Naive thymus-derived CD4-positive, alpha-beta T cell (primary cell): ENCODE results near the gene MORN5. TPM values are rescaled to one million over a fixed set of nuclear protein-coding genes. Genes with fewer than 3 reads are reported as not detected.

Experiments used
- ATAC-seq: fragments of 150-1000 bp; cut with Tn5 transposase; 2 replicates; pipeline ENCODE4 v1.10.0; 2021; ENCODE audit warnings: mild to moderate bottlenecking, moderate library complexity
- CTCF ChIA-PET: fragments of 350-600 bp; sonication (Branson Sonifier 250); formaldehyde crosslinking; loops from one replicate; lab custom pipeline; 2021; ENCODE audit warnings: antibody characterized with exemption; lab: Charles Lee
- POLR2A ChIA-PET: fragments of 350-600 bp; sonication (Branson Sonifier 250); formaldehyde crosslinking; loops from one replicate; lab custom pipeline; 2021; ENCODE audit warnings: antibody characterized with exemption, inconsistent platforms; lab: Charles Lee
- DNase-seq, 9 donors: peaks; one replicate each; pipeline versions ENCODE4 v3.0.0 to v3.0.0-alpha.2; 2020 to 2022; ENCODE audit warnings: mixed read lengths in 1 of 9
- H3K27ac ChIP-seq: one replicate; pipeline ENCODE4 v1.7.0; 2013; ENCODE audit warnings: mild to moderate bottlenecking, low read depth, low read length, moderate library complexity
- H3K27me3 ChIP-seq, 2 donors: one replicate each; pipeline ENCODE4 v1.7.0; 2013; ENCODE audit warnings: low read length in 2 of 2, mild to moderate bottlenecking in 2 of 2, moderate library complexity in 2 of 2; ENCODE audit not compliant: control insufficient read depth in 2 of 2, insufficient read depth in 2 of 2
- H3K36me3 ChIP-seq, 3 experiments: 1 replicate in 2 of 3; 2 replicates in 1 of 3; pipeline ENCODE4 v1.7.0; 2013; ENCODE audit warnings: low read length in 3 of 3, mild to moderate bottlenecking in 3 of 3, moderate library complexity in 1 of 3; ENCODE audit not compliant: insufficient read depth in 3 of 3, control insufficient read depth in 2 of 3
- H3K4me1 ChIP-seq, 2 donors: one replicate each; pipeline ENCODE4 v1.7.0; 2013; ENCODE audit warnings: low read length in 2 of 2, mild to moderate bottlenecking in 2 of 2, moderate library complexity in 1 of 2; ENCODE audit not compliant: control insufficient read depth in 2 of 2, insufficient read depth in 2 of 2
- H3K4me3 ChIP-seq: 2 replicates; pipeline ENCODE4 v1.7.0; 2013; ENCODE audit warnings: mild to moderate bottlenecking, low read length
- H3K9me3 ChIP-seq, 3 experiments: 1 replicate in 2 of 3; 2 replicates in 1 of 3; pipeline ENCODE4 v1.7.0; 2013; ENCODE audit warnings: low read length in 3 of 3; ENCODE audit not compliant: control insufficient read depth in 2 of 3
- H3K27ac Mint-ChIP-seq, 9 donors: one replicate each; pipeline ENCODE4 v1.8.0; 2020 to 2022; ENCODE audit warnings: mixed read lengths in 9 of 9, mild to moderate bottlenecking in 8 of 9, moderate library complexity in 5 of 9, inconsistent platforms in 2 of 9
- H3K27me3 Mint-ChIP-seq, 5 donors: one replicate each; pipeline ENCODE4 v1.8.0; 2021 to 2022; ENCODE audit warnings: mixed read lengths in 5 of 5, mild to moderate bottlenecking in 1 of 5
- H3K36me3 Mint-ChIP-seq, 5 donors: one replicate each; pipeline ENCODE4 v1.8.0; 2020 to 2022; ENCODE audit warnings: mixed read lengths in 5 of 5, mild to moderate bottlenecking in 3 of 5, inconsistent platforms in 1 of 5
- H3K4me1 Mint-ChIP-seq, 7 donors: one replicate each; pipeline ENCODE4 v1.8.0; 2020 to 2022; ENCODE audit warnings: mixed read lengths in 7 of 7, mild to moderate bottlenecking in 3 of 7, inconsistent platforms in 1 of 7
- H3K4me3 Mint-ChIP-seq, 10 donors: one replicate each; pipeline ENCODE4 v1.8.0; 2020 to 2022; ENCODE audit warnings: mild to moderate bottlenecking in 10 of 10, mixed read lengths in 10 of 10, moderate library complexity in 6 of 10, inconsistent platforms in 2 of 10
- H3K9me3 Mint-ChIP-seq, 11 donors: one replicate each; pipeline ENCODE4 v1.8.0; 2020 to 2022; ENCODE audit warnings: mixed read lengths in 11 of 11, mild to moderate bottlenecking in 4 of 11, inconsistent platforms in 1 of 11, moderate library complexity in 1 of 11
- intact Hi-C, 2 donors: fragments of 100-400 bp; cut with micrococcal nuclease; formaldehyde crosslinking; loops; one replicate each; pipeline ENCODE4 v1.15.1; 2023
- polyA plus RNA-seq, 2 donors: library from polyadenylated mRNA; unstranded; fragments of 300-500 nt; fragmentation: Illumina TruSeq; gene quantifications; one replicate each; pipeline ENCODE4 v1.2.3, GENCODE V29; 2021
- total RNA-seq, 6 experiments: library from RNA in 5 of 6; stranded (reverse) in 5 of 6; gene quantifications; 1 replicate in 5 of 6; 2 replicates in 1 of 6; pipeline ENCODE4 v1.2.3 and lab custom pipeline; 2021 to 2026

The MORN5 gene
- total and polyA plus RNA-seq, 7 experiments from 2014 or later: not detected

- CTCF ChIA-PET: no interaction called here
- H3K9me3 Mint-ChIP-seq: peaks cover 0 to 10% (median 0%) of the 10 kb centered on the region in 11 donors
- H3K36me3 Mint-ChIP-seq: no peaks in the 10 kb centered on the region
- Histone ChIP-seq H3K27ac (no peak overlapping the region), H3K9me3 (no peaks in the 10 kb centered on the region), H3K27me3 (peaks cover 6 to 26% of the 10 kb centered on the region in 2 donors), H3K4me1 (peaks cover 0 to 16% of the 10 kb centered on the region in 2 donors), H3K36me3 (no peaks in the 10 kb centered on the region), H3K4me3 (no peak overlapping the region)
- peak overlapping the region; percentile 35 to 83 (median 76) for H3K4me3 Mint-ChIP-seq
- DNase-seq (no peak), ATAC-seq (no peak)
- peaks cover 20 to 28% (median 27%) of the 10 kb centered on the region in 7 donors for H3K4me1 Mint-ChIP-seq
- no peak overlapping the region for H3K27ac Mint-ChIP-seq
- intact Hi-C loops: loop anchor here in 1 of 2 donors (1.0 to 5.0 kb wide), 3 partner anchors 50 to 122 kb away; partner anchors contain the start of genes MORN5, MRRF, NDUFA8 and RBM18
- H3K27me3 Mint-ChIP-seq: peaks cover 73 to 90% (median 80%) of the 10 kb centered on the region in 5 donors
- POLR2A ChIA-PET: no interaction called here
Observed at GRCh38 chr9:122214507-122214906, 54.8 kb downstream of the MORN5 start.

GRCh38 chr9:122215663-122216062, 56.0 kb downstream of the MORN5 start:
- H3K36me3 ChIP-seq: no peaks in the 10 kb centered on the region
- H3K27ac Mint-ChIP-seq: no peak overlapping the region
- ATAC-seq (no peak), DNase-seq (no peak)
- H3K4me1 Mint-ChIP-seq: peaks cover 23 to 38% (median 31%) of the 10 kb centered on the region in 7 donors
- no peak overlapping the region for H3K4me3 ChIP-seq
- intact Hi-C loops: loop anchor here in 1 of 2 donors (2.0 kb wide), 1 partner anchor 57 kb away; the partner anchor contains the start of genes MORN5 and NDUFA8
- no peaks in the 10 kb centered on the region for H3K36me3 Mint-ChIP-seq
- peak overlapping the region in 1 of 10 donors; percentile 5 for H3K4me3 Mint-ChIP-seq
- H3K4me1 ChIP-seq: peaks cover 0 to 16% of the 10 kb centered on the region in 2 donors
- peaks cover 0 to 10% (median 0%) of the 10 kb centered on the region in 11 donors for H3K9me3 Mint-ChIP-seq
- peaks cover 74 to 92% (median 83%) of the 10 kb centered on the region in 5 donors for H3K27me3 Mint-ChIP-seq
- POLR2A ChIA-PET: no interaction called here
- H3K9me3 ChIP-seq: no peaks in the 10 kb centered on the region
- H3K27ac ChIP-seq: no peak overlapping the region
- H3K27me3 ChIP-seq: peaks cover 6 to 34% of the 10 kb centered on the region in 2 donors
- CTCF ChIA-PET: no interaction called here

- peaks cover 70 to 92% (median 82%) of the 10 kb centered on the region in 5 donors for H3K27me3 Mint-ChIP-seq
- peaks cover 0 to 10% (median 0%) of the 10 kb centered on the region in 11 donors for H3K9me3 Mint-ChIP-seq
- H3K4me3 Mint-ChIP-seq: peak overlapping the region in 1 of 10 donors; percentile 5
- no peaks in the 10 kb centered on the region for H3K9me3 ChIP-seq
- H3K27ac ChIP-seq: no peak overlapping the region
- H3K27me3 ChIP-seq: peaks cover 6 to 34% of the 10 kb centered on the region in 2 donors
- DNase-seq (no peak), ATAC-seq (no peak)
- H3K4me1 ChIP-seq: peaks cover 0 to 16% of the 10 kb centered on the region in 2 donors
- CTCF ChIA-PET: no interaction called here
- intact Hi-C loops: no loop called here
- H3K27ac Mint-ChIP-seq: no peak overlapping the region
- peaks cover 23 to 40% (median 31%) of the 10 kb centered on the region in 7 donors for H3K4me1 Mint-ChIP-seq
- H3K36me3 ChIP-seq: no peaks in the 10 kb centered on the region
- H3K4me3 ChIP-seq: no peak overlapping the region
- no peaks in the 10 kb centered on the region for H3K36me3 Mint-ChIP-seq
- POLR2A ChIA-PET: no interaction called here
Observed at GRCh38 chr9:122216138-122216797, 56.6 kb downstream of the MORN5 start.

DNA sequence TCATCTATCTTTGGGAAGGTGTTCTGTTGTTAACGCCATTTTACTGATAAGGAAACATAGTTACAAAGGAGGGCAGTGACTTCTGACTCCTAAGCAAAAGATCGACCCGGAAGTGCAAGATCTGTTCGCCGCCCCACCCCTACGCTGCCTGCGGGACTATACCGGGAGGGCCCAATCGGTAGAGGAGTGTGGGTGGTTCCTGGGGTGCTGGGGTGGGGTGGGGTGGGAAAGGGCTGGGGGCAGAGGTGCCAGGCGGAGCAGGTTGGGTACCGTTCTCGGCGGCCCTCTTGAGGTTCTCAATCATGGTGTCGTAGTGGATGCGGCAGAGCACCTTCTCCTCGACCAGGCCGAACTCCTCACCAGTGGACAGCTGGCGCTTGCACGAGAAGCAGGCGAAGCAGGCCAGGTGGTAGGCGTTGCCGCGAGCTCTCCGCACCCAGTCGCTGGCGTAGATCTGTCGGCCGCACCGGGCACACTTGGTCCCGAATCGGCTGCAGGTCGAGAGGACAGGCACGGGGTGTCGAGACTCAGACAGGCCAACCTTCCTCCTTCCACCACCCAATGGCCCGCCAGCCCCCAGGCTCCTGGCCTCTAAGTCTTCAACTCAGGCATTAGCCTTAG, 57.2 kb downstream of the MORN5 start:
- Mint-ChIP-seq H3K27ac (no peak overlapping the region), H3K36me3 (no peaks in the 10 kb centered on the region), H3K27me3 (peaks cover 70 to 92% (median 82%) of the 10 kb centered on the region in 5 donors), H3K4me1 (peaks cover 23 to 40% (median 31%) of the 10 kb centered on the region in 7 donors), H3K9me3 (peaks cover 0 to 10% (median 0%) of the 10 kb centered on the region in 11 donors), H3K4me3 (no peak overlapping the region)
- CTCF ChIA-PET: no interaction called here
- no peak overlapping the region for H3K4me3 ChIP-seq
- H3K27ac ChIP-seq: no peak overlapping the region
- intact Hi-C loops: no loop called here
- H3K9me3 ChIP-seq: no peaks in the 10 kb centered on the region
- peaks cover 0 to 16% of the 10 kb centered on the region in 2 donors for H3K4me1 ChIP-seq
- H3K27me3 ChIP-seq: peaks cover 6 to 31% of the 10 kb centered on the region in 2 donors
- POLR2A ChIA-PET: no interaction called here
- ATAC-seq: no peak
- no peaks in the 10 kb centered on the region for H3K36me3 ChIP-seq
- no peak for DNase-seq

GRCh38 chr9:122217640-122218039, 57.9 kb downstream of the MORN5 start:
- Mint-ChIP-seq H3K4me3 (no peak overlapping the region), H3K27ac (no peak overlapping the region), H3K4me1 (peaks cover 23 to 37% (median 31%) of the 10 kb centered on the region in 7 donors), H3K27me3 (peaks cover 70 to 92% (median 82%) of the 10 kb centered on the region in 5 donors), H3K36me3 (no peaks in the 10 kb centered on the region), H3K9me3 (peaks cover 0 to 8% (median 0%) of the 10 kb centered on the region in 11 donors)
- CTCF ChIA-PET: no interaction called here
- Histone ChIP-seq H3K27me3 (peaks cover 6 to 28% of the 10 kb centered on the region in 2 donors), H3K27ac (no peak overlapping the region), H3K9me3 (no peaks in the 10 kb centered on the region), H3K36me3 (no peaks in the 10 kb centered on the region), H3K4me1 (peaks cover 0 to 16% of the 10 kb centered on the region in 2 donors), H3K4me3 (no peak overlapping the region)
- no peak for ATAC-seq
- POLR2A ChIA-PET: no interaction called here
- intact Hi-C loops: no loop called here
- DNase-seq: no peak

DNA sequence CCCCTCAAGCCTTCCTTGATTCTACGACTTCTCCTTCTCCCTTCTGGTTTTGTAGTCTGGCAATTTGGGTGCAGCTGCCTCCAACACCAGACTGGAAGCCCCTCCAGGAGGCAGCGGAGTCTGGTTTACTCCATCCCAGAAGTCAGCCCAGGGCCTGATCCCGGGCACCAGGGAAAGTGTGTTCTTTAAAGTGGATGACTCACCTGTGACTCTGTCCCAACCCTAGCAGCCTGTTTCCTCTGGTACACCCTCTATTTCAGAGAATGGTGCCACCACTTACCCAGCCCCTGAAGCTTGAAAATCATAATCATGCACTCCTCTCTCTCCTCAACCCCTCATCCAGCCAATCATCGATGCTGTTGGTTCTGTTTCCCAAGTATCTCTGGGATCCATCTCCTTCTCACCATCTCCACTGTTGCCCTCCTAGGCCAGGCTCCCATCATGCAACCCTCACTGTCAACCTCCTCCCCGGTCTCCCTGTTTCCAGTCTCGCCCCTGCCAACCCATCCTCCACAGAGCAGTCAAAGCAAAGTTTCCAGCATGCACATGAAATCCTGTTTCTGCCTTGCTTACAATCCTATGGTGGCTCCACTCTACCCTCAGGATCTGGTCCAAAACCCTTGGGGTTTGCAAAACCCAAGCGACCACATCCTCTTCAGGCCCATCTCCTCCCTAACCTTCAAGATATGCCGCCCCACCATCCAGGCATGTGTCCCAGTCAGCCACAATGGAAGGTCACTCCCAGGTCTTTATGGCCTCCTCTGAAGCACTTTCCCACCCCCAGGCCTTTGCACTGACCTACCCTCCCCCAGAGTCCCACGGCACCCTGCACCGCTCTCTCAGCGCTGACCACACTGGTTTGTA, 58.6 kb downstream of the MORN5 start:
- ATAC-seq (no peak), DNase-seq (no peak)
- peaks cover 19 to 32% (median 26%) of the 10 kb centered on the region in 7 donors for H3K4me1 Mint-ChIP-seq
- intact Hi-C loops: no loop called here
- Histone ChIP-seq H3K9me3 (no peaks in the 10 kb centered on the region), H3K27ac (no peak overlapping the region), H3K27me3 (peaks cover 0 to 24% of the 10 kb centered on the region in 2 donors), H3K4me3 (no peak overlapping the region), H3K4me1 (peaks cover 0 to 13% of the 10 kb centered on the region in 2 donors), H3K36me3 (no peaks in the 10 kb centered on the region)
- no peak overlapping the region for H3K27ac Mint-ChIP-seq
- H3K27me3 Mint-ChIP-seq: peaks cover 70 to 92% (median 82%) of the 10 kb centered on the region in 5 donors
- peak overlapping the region in 8 of 10 donors; percentile 11 to 80 (median 75) for H3K4me3 Mint-ChIP-seq
- H3K36me3 Mint-ChIP-seq: no peaks in the 10 kb centered on the region
- ChIA-PET POLR2A (no interaction called here), CTCF (no interaction called here)
- peaks cover 0 to 5% (median 0%) of the 10 kb centered on the region in 11 donors for H3K9me3 Mint-ChIP-seq
